T-helper 2 cell treated with Interferon-gamma antibody and Interleukin-4, amounts not matched to agents 100 ng/mL and 5 ng/mL, for 36 hours (primary cell): ENCODE measurements around the gene CELF2. TPM values are rescaled to one million over a fixed set of nuclear protein-coding genes. Genes with fewer than 3 reads are reported as not detected.

Experiments used
- intact Hi-C: fragments of 100-400 bp; cut with micrococcal nuclease; formaldehyde crosslinking; loops from one replicate; pipeline ENCODE4 v1.15.1; 2023
- total RNA-seq: library from RNA; stranded (reverse); gene quantifications from 2 replicates; pipeline ENCODE4 v1.2.3, GENCODE V29; 2022

The CELF2 gene
- total RNA-seq, 1 donor from 2014 or later, result 152 TPM

DNA sequence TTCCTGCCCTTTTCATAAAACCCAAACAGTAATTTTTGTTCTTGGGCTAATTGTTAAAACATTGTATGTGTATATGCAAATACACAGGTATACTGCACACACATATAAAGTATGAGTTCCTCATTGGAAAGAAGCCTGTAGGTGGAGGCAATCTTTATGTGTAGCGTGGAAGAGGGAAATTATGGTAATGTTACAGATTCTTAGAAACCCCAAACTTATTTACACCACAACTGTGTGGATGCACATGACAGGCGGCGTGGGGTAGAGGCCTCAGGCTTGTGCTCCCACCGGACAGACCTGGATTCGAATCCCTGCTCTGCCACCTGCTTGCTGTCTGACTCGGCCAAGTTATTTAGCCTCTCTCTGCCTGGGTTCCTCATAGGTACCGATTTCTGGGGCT is 223.0 kb downstream of the CELF2 start:
- intact Hi-C loops, result no loop called here

DNA sequence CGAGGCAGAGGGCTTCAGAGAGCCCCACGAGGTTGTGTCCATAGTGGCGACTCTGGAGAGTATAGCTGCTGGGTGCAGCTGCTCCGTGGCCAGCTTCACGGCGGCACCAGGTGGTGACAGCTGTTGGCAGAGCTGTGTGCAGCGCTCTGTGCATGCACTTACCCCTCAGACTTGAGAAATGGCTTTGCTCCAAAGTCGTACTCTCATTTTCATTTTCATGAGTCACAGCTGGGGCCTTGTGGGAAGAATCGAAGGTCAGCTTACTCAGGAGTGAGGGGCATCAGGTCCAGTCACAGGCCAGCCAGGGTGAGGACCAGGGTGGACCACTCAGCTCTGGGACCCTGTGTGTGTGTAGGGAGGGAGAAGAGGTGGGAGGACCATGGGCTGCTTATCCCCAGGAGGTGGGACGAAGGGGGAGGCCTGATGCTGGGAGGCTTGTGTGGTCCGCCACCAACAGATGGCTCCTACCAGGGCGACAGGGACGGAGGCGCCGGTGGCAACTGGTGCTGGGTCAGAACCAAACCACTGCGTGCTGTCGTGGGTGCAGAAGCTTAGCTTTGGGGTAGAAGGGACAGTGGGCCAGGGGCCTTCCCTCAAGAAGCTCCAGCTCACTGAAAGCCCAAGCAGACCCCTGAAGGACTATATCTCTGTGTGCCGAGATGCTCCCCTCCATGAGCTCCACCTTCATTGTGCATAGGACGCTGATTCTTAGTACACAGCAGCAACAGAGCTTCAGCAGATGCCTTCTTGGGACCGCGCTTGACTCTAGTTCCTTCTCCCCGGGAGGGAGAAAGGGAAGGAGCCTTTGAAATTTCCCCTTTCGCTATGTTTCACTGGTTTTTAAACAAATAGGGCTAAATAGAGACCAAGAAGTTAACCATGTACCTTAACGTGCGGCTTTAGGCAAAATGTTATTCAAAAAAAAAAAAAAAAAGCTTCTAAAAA is 225.0 kb downstream of the CELF2 start:
- intact Hi-C loops, result no loop called here

DNA sequence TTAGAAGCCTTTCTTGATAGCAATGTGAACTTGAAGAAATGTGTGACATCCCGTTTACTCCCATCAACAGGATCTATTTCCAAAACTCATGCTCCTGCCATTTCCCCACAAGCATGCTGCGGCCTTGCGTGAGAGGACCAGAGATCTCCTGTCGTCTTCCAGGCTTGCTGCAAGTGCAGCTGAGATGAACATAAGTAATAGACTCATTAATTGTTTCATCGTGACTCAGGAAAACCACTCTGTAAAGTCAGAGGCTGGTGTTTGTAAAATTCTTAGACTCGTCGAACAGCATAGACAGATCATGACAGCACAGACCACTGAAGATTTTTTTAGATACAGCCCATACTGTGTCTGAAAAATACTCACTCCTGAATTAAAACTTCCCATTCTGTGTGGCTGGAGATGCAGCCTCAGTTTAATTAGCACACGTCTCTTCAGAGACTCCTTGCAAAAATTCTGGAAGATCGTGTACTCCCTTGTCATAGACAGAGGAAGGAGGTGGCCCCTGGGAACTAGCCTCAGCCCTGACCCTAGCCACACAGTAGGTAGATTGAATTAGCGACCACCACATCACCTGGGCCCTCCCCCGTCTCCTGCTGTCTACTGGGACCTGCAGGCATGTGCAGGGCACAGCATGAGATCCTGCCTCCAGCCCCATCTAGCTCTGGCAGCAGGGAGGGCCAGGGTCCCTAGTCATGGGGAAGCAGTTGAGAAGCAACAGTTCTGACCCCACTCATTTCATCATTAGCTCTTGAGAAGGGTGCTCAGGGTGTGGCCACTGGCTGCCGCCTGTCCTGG is 226.0 kb downstream of the CELF2 start:
- intact Hi-C loops, result no loop called here

DNA sequence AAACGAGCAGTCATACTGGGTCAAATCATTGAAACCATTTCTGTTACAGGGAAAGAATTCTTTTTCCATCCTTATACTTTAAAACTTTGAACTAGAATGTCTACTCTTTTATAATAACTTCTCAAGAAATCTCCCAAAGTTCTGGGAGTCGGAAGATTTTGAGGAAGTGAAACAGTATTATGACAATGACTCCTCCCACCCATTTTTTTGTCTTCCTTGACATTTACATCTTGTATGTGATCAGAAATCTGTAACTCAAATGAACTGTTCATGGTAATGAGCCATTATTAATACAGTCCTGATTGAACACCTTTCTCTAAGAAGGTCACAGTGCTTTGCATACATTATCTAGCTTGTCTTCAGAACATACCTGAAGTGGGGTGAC is 227.4 kb downstream of the CELF2 start:
- intact Hi-C loops, result no loop called here

DNA sequence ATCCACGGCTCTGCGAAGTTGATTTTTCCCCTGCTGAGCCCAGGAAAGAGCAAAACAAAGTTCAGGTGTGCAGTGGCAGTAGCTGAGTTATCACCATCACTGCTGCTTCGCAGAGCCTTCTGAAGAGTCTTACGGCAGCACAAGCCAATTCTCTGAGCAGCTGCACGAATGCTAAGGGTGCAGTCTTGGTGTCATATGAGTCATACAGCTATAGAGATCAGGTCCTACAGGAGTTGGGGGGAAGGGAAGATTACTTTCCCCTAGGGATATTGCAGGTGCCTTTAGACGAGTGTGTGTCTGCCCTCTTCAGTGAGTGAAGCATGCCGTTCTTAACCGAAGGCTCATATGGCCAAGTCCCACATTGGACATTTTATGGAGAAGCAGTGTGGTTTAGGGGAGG is 227.8 kb downstream of the CELF2 start:
- intact Hi-C loops, result no loop called here

DNA sequence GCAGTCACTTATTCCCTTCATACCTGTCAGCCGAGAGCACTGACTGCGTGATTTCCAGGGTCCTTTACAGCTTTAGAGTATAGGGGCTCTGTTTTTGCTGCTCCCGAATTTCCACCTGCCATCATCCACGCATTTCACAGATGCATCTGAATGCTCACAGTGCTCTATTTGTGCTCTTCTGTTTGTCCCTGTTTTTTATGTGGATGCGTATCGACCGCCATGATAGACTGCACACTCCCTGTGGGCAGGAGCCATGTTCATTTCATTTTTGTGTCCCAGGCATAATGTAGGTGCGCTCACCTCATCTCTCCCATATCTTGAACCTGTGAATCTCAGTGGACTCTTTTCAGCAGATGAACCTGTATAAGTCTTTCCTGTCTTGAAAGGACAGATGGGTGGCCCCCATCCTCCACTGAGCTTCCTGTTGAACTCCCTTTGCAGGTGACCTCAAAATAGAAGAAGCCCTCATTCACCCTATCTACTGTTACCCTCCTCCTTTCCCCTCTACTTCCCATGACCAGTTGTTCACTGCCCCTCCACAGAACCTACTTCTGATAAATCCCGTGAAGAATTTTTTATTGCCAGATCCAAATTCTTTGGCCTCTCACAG is 228.4 kb downstream of the CELF2 start:
- intact Hi-C loops, result no loop called here

DNA sequence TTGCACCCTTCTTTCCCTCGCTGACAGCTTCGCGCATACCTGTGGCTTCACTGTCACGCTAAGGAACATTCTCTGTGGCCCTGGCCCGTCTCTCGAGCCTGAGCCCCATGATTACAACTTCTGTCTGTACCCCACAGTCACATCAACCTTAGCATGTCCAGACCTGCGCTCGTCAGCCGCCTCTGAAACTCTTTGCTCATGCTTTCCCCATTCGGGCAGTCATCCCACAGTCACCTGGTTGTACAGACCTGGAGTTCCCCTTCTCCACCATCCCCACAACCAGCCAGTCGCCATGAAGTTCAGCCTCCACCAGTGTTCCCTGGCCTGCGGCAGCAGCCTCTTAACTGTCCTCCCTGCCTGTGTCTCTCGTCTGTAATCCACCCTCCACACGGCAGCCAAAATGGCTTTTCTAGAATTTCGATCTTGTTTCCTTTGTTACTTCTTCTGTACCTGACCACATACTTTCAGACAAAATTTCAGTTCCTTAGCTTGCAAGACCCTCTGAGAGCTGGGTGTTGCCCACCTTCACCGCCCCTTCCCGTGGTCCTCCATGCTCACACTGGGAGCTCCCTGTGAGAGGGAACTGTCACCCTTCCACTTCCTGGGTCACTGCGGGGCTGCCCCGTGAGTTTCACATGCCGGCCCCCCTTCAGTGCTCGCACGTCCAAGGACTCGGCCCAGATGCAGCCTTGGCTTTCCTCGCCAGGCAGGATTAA is 229.2 kb downstream of the CELF2 start:
- intact Hi-C loops, result no loop called here

DNA sequence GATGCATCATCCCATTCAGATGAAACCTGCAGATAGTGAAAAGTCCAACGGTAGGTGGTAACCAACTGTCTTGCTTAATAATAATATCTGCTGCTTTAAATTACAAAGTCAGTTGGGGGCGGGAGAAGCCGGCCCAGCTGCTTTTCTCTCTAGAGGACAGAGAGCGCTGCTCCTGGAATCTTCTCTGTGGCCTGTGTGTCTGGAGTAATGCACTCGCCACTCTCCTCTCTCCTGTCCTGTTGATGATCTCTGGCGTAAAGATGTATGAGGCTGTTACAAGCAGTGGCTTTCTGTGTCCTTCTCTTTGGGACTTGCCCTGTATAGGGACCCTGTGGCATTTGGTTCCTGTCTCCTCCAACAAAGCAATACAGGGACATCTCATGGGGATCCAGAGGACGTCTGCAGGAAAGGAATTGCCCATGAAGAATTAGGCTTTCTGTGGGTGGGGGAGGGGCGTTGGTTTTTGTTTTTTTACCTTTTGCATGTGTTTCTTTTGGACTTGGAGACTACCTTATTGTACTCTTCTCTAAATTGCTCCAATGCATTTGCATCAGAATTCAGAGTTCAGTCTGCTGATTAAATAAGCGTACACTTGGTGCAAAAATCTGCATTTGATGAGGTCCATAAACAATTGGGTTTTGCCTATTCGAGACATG is 231.6 kb downstream of the CELF2 start:
- intact Hi-C loops, result no loop called here

DNA sequence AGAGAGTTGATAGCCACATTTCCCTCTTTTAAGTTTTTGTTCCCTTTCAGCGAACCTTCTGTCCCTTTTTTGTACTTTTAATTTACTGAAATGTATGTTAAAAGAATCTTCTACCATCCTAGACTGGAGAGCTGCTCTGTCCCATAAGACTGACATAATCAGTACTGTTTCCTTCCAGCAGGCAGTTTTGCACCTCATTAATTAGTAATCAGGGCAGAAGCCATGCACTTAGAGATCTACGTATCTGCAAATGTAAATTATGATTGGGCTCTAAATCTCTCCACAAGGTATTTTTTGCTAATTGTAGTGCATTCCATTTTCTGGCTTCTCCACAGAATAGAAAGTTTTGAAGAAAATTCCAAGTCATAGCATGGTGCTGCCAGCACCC is 232.1 kb downstream of the CELF2 start:
- intact Hi-C loops, result no loop called here

DNA sequence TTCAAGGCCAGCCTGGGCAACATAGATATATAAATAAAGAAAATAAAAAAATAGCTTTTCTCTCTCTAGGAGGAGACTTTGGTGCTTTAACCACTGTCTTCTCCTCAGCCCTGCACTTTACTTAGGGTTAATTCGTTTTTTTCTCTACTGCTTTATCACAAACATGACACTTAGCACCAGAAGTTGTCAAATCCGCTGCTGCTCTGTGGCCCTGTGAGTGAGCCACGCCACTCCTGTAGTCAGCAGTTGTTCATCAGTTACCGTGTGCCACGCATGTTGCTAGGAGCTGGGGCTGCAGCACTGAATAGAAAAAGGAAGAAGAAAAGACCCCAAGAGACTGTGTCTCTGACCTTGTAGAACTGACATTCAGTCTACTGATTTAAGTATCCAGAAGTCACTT is 232.6 kb downstream of the CELF2 start:
- intact Hi-C loops, result no loop called here

DNA sequence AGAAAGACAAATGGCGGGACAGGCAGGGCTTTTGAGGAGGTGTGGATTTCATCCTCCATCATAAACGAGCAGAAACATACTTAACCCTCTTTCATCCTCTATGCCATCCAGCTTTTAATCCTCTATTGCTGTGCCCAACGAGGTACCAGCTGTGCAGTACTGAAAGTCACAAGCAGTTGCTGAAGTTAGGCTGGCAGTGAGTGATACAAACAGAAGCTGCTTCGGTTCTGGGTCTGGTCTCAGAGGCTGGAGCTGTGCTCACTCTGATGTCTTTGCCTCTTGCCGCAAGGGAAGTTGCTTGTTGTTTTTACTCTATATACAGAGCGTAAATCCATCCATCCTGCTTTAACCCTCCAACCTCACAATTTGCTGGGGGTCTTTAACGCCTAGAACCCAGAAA is 235.2 kb downstream of the CELF2 start:
- intact Hi-C loops, result no loop called here

DNA sequence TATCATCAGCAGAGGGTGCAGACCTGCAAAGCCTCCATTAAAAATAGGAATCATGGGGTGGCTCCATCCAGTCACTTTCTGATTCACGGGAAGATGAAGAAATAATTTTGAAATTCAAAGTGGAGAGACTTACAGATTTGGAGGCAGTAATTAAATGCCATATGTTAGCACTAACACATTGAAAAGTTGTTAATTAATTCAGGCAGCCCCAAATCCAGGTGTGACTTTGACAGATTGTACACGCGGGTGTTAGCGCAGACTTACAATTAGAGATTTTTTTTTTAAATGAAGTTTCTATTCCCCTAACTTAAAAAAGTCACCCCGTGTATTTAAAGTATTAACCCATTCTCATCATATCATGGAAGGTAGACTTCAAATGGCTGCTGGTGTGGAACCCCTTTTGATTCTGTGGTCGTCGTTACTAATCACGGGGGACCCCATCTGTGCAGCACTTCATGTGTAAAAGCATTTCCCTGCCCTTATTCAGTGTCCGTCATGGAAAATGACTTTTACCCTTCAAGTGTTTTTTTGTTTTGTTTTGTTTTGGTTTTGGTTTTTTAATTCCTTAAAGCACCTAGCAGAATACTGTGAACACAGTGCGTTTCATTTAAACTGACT is 235.8 kb downstream of the CELF2 start:
- intact Hi-C loops, result no loop called here

DNA sequence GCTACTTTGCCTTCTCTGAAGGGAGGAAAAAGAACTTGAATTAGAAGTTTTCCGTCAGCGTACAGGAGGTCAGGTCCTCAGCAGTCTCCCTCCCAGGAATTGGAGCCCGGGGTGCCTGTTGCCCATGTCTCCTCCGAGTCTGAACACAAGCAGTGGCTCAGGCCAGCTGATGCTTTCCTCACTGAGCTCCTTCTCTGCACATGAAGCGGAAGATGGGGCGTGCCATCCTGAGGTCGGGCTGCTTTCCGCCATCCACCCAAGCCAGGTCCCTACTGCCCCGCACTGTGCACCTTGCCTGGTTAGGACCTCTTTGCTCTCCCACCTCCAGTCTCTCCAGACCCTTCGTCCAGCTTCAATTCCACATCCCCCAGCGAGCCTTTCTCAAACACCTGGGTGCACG is 237.5 kb downstream of the CELF2 start:
- intact Hi-C loops, result no loop called here

DNA sequence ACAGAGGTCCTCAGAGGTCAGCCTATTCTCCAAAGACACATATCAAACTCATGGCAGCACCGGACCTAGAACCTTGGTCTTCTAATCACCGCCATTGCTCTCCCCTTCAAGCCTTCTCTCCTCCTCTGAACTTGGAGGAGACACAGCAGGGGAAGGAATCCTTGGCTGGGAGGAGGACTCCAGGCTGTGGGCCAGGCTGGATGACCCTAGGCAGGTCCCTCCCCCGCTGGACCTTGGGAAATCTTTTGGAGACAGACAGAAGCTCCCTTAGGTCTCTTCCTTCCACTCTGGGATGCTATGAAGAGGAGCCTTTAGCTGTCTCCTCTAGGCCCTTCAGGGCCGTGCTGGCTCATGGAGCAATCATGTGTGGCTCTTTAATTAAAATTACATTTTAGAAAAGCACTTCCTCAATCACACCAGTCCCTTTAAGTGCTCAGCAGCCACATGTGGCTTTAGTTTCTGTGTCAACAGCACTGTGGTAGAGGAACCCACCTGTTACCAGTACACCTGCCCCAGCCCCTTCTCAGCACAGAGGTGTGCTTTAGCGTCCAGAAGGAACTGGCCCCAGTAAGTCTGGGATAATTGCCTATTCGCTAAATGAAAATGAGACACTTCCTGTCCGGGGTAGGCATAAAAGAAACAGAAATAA is 238.2 kb downstream of the CELF2 start:
- intact Hi-C loops, result no loop called here

DNA sequence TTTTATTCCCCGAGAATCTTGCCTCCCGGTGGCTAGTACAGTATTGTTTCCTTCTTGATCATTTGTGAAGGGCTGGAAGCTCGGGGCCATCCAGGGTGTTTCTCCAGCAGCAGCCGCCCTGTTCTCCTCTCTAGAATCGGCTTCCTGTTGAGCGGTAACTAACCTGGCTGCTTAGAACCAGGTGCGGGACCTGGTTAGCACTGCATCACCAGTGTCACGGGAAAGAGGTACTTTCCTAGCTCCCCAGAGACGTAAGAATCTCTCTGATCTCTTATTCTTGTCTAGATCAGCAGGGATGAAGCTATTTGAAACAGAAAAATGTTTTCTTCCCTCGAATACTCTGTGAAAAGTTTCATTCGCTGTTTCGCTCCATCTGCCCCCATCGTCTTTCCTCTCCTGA is 239.2 kb downstream of the CELF2 start:
- intact Hi-C loops, result no loop called here

DNA sequence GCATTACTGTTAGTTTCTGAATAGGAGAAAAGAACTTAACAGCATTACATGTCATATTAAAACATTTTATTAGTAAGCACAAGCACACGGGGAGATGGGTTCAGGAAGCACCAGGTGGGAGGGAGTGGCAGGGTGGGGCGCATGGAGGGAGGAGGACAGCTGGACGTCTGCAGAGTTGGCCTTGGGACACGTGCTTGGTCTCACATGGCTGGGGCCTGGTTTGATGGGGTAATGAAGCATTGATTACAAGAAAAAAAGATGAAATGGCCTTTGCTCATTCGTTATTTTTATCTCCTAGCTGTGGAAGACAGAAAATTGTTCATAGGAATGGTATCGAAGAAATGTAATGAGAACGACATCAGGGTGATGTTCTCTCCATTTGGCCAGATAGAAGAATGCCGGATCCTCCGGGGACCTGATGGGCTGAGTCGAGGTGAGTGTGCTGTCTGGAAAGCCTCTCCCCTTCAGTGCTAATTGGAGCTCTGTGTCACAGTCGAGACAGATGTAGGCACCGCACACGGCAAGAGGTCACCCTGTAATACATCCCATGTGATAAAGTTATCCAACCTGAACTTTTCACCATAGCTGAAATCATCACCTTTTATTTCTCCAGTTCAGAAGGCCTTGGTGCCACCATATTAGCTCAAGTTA is 239.9 kb downstream of the CELF2 start:
- intact Hi-C loops, result no loop called here

DNA sequence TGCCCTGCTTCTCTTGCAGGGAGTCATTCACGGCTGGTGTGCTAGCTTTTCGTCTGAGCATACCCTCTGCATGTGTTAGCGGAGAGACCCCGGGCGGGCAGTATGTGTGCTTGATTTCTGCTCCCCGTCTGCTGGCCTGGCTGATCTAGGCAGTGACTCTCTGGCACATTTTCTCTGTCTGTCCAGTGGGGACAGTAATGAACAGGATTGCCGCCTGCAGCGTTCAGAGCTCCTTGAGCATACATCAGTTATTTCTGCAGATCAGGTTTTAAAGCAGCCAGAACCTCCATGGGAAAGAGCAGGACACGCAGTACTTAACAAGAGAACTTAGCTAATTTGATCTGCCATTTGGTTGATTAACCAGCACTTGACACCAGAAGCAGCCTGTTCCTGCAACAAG is 242.5 kb downstream of the CELF2 start:
- intact Hi-C loops, result no loop called here

DNA sequence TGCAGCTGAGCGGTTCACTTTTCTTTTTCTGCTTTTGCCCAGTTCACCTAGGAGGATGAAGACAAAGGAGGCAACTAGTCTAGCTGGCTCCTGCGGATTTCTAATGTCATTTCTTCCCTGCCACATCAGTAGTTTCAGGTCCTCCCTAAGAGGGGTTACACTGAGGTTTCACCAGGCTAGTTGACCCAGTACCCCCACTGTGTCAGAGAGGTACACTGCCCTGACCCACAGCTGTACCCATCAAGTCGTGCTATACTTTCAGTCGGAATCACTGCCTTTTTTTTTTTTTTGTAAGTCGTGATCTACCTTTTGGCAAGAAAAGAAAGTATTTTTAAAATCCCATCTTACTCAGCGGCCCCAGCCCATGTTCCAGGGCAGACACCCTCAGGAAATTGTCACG is 243.5 kb downstream of the CELF2 start:
- intact Hi-C loops, result no loop called here

DNA sequence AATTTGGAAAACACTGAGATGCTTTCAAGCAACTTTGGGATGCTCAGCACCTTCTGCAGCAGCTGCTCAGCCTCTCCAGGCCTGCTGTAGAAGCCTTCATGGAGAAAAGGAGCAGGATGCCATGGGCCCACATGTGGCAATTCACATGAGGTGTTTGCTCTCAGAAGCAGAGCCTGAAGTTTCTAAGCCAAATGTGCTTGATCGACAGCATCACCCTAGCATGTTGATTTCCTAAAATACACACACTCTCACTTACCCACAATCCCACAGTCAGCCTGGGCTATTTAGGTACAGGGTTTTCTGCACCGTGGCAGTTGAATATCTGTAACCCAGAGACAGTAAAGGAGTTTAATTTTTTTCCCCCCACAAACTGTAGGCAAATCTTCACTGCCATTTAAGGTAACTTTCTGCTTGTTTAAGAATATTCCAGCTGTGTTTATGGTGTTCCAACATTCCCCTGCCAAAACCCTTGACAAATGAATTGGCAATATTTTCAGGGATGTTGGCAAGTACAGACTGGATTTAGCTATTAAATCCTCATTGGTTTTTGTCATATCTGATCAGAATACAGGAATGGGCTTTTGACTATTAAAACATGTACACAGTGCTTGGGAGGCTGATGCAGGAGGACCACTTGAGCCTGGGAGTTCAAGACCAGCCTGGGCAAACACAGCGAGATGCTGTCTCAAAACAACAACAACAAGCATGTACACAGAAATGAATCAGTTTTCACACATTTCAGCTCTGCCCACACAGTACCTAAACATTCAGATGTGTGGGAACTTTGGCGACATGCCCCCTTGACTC is 244.2 kb downstream of the CELF2 start:
- intact Hi-C loops, result no loop called here
